MCF 10A (cell line): ENCODE results near the gene PLAAT4. TPM values are rescaled to one million over a fixed set of nuclear protein-coding genes. Genes with fewer than 3 reads are reported as not detected.

ENCODE experiments used
- BruUV-seq: library from RNA; stranded (reverse); fragments of 400-500 nt; replicated peaks from 2 replicates; lab custom pipeline; 2021; lab: Mats Ljungman, UMichigan
- CTCF ChIA-PET: fragments of 300-600 bp; sonication (Branson Sonifier 250); formaldehyde crosslinking; extraction: SDS; loops from one replicate; lab custom pipeline; 2021; ENCODE audit warnings: antibody characterized with exemption, inconsistent platforms; lab: Yijun Ruan, JAX
- POLR2A ChIA-PET: fragments of 300-600, 350-650 bp; sonication (Branson Sonifier 250); formaldehyde crosslinking; extraction: SDS; loops from one replicate; lab custom pipeline; 2020; ENCODE audit warnings: antibody characterized with exemption, inconsistent platforms; lab: Yijun Ruan, JAX
- DNase-seq: peaks from one replicate; pipeline ENCODE4 v3.0.0-alpha.2; 2018; ENCODE audit not compliant: unreplicated experiment
- H3K27ac Mint-ChIP-seq: one replicate; pipeline ENCODE4 v1.8.0; 2022; ENCODE audit warnings: mild to moderate bottlenecking, low read depth, mixed read lengths; ENCODE audit not compliant: unreplicated experiment
- H3K27me3 Mint-ChIP-seq: one replicate; pipeline ENCODE4 v1.8.0; 2022; ENCODE audit warnings: mixed read lengths; ENCODE audit not compliant: insufficient read depth, unreplicated experiment
- H3K36me3 Mint-ChIP-seq: one replicate; pipeline ENCODE4 v1.8.0; 2022; ENCODE audit warnings: mild to moderate bottlenecking, moderate library complexity, mixed read lengths; ENCODE audit not compliant: insufficient read depth, unreplicated experiment
- H3K4me1 Mint-ChIP-seq: one replicate; pipeline ENCODE4 v1.8.0; 2022; ENCODE audit warnings: mixed read lengths; ENCODE audit not compliant: insufficient read depth, unreplicated experiment
- H3K4me3 Mint-ChIP-seq: one replicate; pipeline ENCODE4 v1.8.0; 2022; ENCODE audit warnings: mild to moderate bottlenecking, moderate library complexity, mixed read lengths; ENCODE audit not compliant: unreplicated experiment
- H3K9me3 Mint-ChIP-seq: one replicate; pipeline ENCODE4 v1.8.0; 2022; ENCODE audit warnings: mixed read lengths; ENCODE audit not compliant: unreplicated experiment
- CTCF ChIP-seq: fragments of 200-600 bp; IDR thresholded peaks from one replicate; pipeline ENCODE4 v1.8.0; 2022; ENCODE audit warnings: antibody characterized with exemption, mild to moderate bottlenecking; ENCODE audit not compliant: unreplicated experiment
- intact Hi-C: fragments of 100-400 bp; cut with micrococcal nuclease; formaldehyde crosslinking; loops from 2 replicates; pipeline ENCODE4 v1.14.1; 2022
- total RNA-seq: library from RNA; stranded (reverse); gene quantifications from 2 replicates; pipeline ENCODE4 v1.2.3, GENCODE V29; 2022

Gene PLAAT4
- total RNA-seq, 1 experiment from 2014 or later = 0.96 TPM

GRCh38 chr11:63564784-63565350 lies 28.3 kb downstream of the PLAAT4 start:
- peak overlapping the region; percentile 27 for H3K4me3 Mint-ChIP-seq
- TF ChIP-seq CTCF = no peak
- peaks cover 60% of the 10 kb centered on the region for H3K4me1 Mint-ChIP-seq
- H3K9me3 Mint-ChIP-seq = no peaks in the 10 kb centered on the region
- intact Hi-C loops = no loop called here
- H3K36me3 Mint-ChIP-seq = peaks cover 6% of the 10 kb centered on the region
- POLR2A ChIA-PET = interaction anchor here (0.7 to 4.2 kb wide), 8 partner anchors 11 to 1018 kb away, joined by 3 to 23 read pairs (median 3); partner anchors contain the start of genes AHNAK, ATL3, PLAAT4 and RTN3
- peak; percentile 59 for DNase-seq
- CTCF ChIA-PET = interaction anchor here (5.7 kb wide), 1 partner anchor 87 kb away, joined by 30 read pairs; no protein-coding TSS in a partner anchor
- no TSS peak for BruUV-seq
- no peaks in the 10 kb centered on the region for H3K27me3 Mint-ChIP-seq
- peak overlapping the region; percentile 98 for H3K27ac Mint-ChIP-seq

- H3K4me1 Mint-ChIP-seq = peaks cover 45% of the 10 kb centered on the region
- POLR2A ChIA-PET = interaction anchor here (0.6 to 4.2 kb wide), 12 partner anchors 10 to 903 kb away, joined by 3 to 23 read pairs (median 4); partner anchors contain the start of genes ATL3, PLAAT4 and RTN3
- H3K36me3 Mint-ChIP-seq = peaks cover 6% of the 10 kb centered on the region
Observed at GRCh38 chr11:63567044-63567840, 30.6 kb downstream of the PLAAT4 start.

GRCh38 chr11:63569570-63569969 lies 33.0 kb downstream of the PLAAT4 start:
- Mint-ChIP-seq H3K9me3 (peaks cover 8% of the 10 kb centered on the region), H3K36me3 (peaks cover 17% of the 10 kb centered on the region), H3K4me1 (peaks cover 40% of the 10 kb centered on the region), H3K27me3 (no peaks in the 10 kb centered on the region), H3K4me3 (no peak overlapping the region), H3K27ac (no peak overlapping the region)
- ChIA-PET CTCF (no interaction called here), POLR2A (no interaction called here)
- intact Hi-C loops = no loop called here
- DNase-seq = no peak
- no peak for TF ChIP-seq CTCF
- no TSS peak for BruUV-seq

More at GRCh38 chr11:63567044-63567840, 30.6 kb downstream of the PLAAT4 start:
- no peaks in the 10 kb centered on the region for H3K27me3 Mint-ChIP-seq
- no peak for TF ChIP-seq CTCF
- peak; percentile 82 for DNase-seq
- H3K4me3 Mint-ChIP-seq = no peak overlapping the region
- BruUV-seq = no TSS peak
- H3K27ac Mint-ChIP-seq = peak overlapping the region; percentile 98
- intact Hi-C loops = no loop called here
- peaks cover 8% of the 10 kb centered on the region for H3K9me3 Mint-ChIP-seq
- CTCF ChIA-PET = interaction anchor here (1.2 to 5.7 kb wide), 5 partner anchors 14 to 89 kb away, joined by 3 to 30 read pairs (median 4); no protein-coding TSS in a partner anchor
